ENCODE results near the gene MRPS33. TPM values are rescaled to one million over a fixed set of nuclear protein-coding genes. Genes with fewer than 3 reads are reported as not detected.

MRPS33 gene
- total RNA-seq (10 to 100 TPM; 21.0 to 23.4 TPM), polyA plus RNA-seq (10 to 100 TPM; 36.8 to 72.5 TPM)
- long read RNA-seq, donor 1, full-length matches to known transcripts: 5 of 6 reads
- long read RNA-seq, donor 1, partial matches to known transcripts: 0 of 6 reads
- long read RNA-seq, donor 1, other reads (novel, unspliced or antisense): 1 of 6 reads
- long read RNA-seq, donor 2, full-length matches to known transcripts: 7 of 8 reads
- long read RNA-seq, donor 2, partial matches to known transcripts: 0 of 8 reads
- long read RNA-seq, donor 2, other reads (novel, unspliced or antisense): 1 of 8 reads

GRCh38 chr7:141014524-141015395, at the start of gene MRPS33:
TSS of gene MRPS33 (minus strand) at chr7:141014952. CDS start at chr7:141010633, 4,319 bp downstream.
- peak; percentile 97 for DNase-seq
- Histone ChIP-seq H3K27ac (ENCODE audit: low read depth in 1 of 2, low read length in 2 of 2) (peak within 1 kb of the TSS in 1 of 2 donors; percentile 60), H3K4me1 (ENCODE audit: control insufficient read depth in 1 of 2, insufficient read depth in 2 of 2, low read length in 2 of 2) (peaks cover 0 to 2% of the 10 kb centered on the region in 2 donors), H3K9me3 (ENCODE audit: control insufficient read depth, low read length) (peaks cover 2% of the 10 kb centered on the region), H3K36me3 (ENCODE audit: control insufficient read depth in 1 of 2, insufficient read depth in 2 of 2, low read length in 1 of 2) (no peaks in the 10 kb centered on the region), H3K27me3 (ENCODE audit: control insufficient read depth in 1 of 2, insufficient read depth in 2 of 2, low read length in 1 of 2) (no peaks in the 10 kb centered on the region), H3K4me3 (ENCODE audit: low read length in 2 of 2) (peak within 1 kb of the TSS; percentile 63 to 89)
- peak; percentile 100 for ATAC-seq (ENCODE audit: low FRiP score)
- intact Hi-C loops (cut with DNase I): loop anchor here (5.0 to 10.0 kb wide), 4 partner anchors 90 to 720 kb away; partner anchors contain the start of genes ADCK2 (in 1 of the 2), BRAF (in 1 of the 2), MKRN1 (in 1 of the 2) and SSBP1 (in 1 of the 2)
- WGBS, 2 donors: 0% methylated on average over 47 of the region's 47 CpGs

- ATAC-seq (ENCODE audit: low FRiP score): no peak
- Histone ChIP-seq H3K27ac (ENCODE audit: low read depth in 1 of 2, low read length in 2 of 2) (no peak overlapping the region), H3K4me3 (ENCODE audit: low read length in 2 of 2) (no peak overlapping the region), H3K9me3 (ENCODE audit: control insufficient read depth, low read length) (peaks cover 5% of the 10 kb centered on the region), H3K4me1 (ENCODE audit: control insufficient read depth in 1 of 2, insufficient read depth in 2 of 2, low read length in 2 of 2) (no peaks in the 10 kb centered on the region), H3K36me3 (ENCODE audit: control insufficient read depth in 1 of 2, insufficient read depth in 2 of 2, low read length in 1 of 2) (no peaks in the 10 kb centered on the region), H3K27me3 (ENCODE audit: control insufficient read depth in 1 of 2, insufficient read depth in 2 of 2, low read length in 1 of 2) (no peaks in the 10 kb centered on the region)
- no peak for DNase-seq
- intact Hi-C loops (cut with DNase I): no loop called here
- WGBS, 2 donors: 78 to 87% methylated on average over 3 of the region's 3 CpGs
Observed at GRCh38 chr7:141057788-141058187, 43.0 kb upstream of the MRPS33 start.

GRCh38 chr7:141055146-141055545, 40.4 kb upstream of the MRPS33 start:
- no peaks in the 10 kb centered on the region for H3K27me3 ChIP-seq (ENCODE audit: control insufficient read depth in 1 of 2, insufficient read depth in 2 of 2, low read length in 1 of 2)
- no peaks in the 10 kb centered on the region for H3K36me3 ChIP-seq (ENCODE audit: control insufficient read depth in 1 of 2, insufficient read depth in 2 of 2, low read length in 1 of 2)
- peaks cover 7% of the 10 kb centered on the region for H3K9me3 ChIP-seq (ENCODE audit: control insufficient read depth, low read length)
- ATAC-seq (ENCODE audit: low FRiP score): no peak
- no peaks in the 10 kb centered on the region for H3K4me1 ChIP-seq (ENCODE audit: control insufficient read depth in 1 of 2, insufficient read depth in 2 of 2, low read length in 2 of 2)
- H3K4me3 ChIP-seq (ENCODE audit: low read length in 2 of 2): no peak overlapping the region
- DNase-seq: no peak
- 79 to 83% methylated on average over 4 of the region's 4 CpGs for WGBS, 2 donors
- no peak overlapping the region for H3K27ac ChIP-seq (ENCODE audit: low read depth in 1 of 2, low read length in 2 of 2)
- intact Hi-C loops (cut with DNase I): no loop called here

GRCh38 chr7:141053626-141054025, 38.9 kb upstream of the MRPS33 start:
- Histone ChIP-seq H3K27me3 (ENCODE audit: control insufficient read depth in 1 of 2, insufficient read depth in 2 of 2, low read length in 1 of 2) (no peaks in the 10 kb centered on the region), H3K36me3 (ENCODE audit: control insufficient read depth in 1 of 2, insufficient read depth in 2 of 2, low read length in 1 of 2) (no peaks in the 10 kb centered on the region), H3K27ac (ENCODE audit: low read depth in 1 of 2, low read length in 2 of 2) (no peak overlapping the region), H3K4me3 (ENCODE audit: low read length in 2 of 2) (no peak overlapping the region), H3K9me3 (ENCODE audit: control insufficient read depth, low read length) (peaks cover 7% of the 10 kb centered on the region), H3K4me1 (ENCODE audit: control insufficient read depth in 1 of 2, insufficient read depth in 2 of 2, low read length in 2 of 2) (no peaks in the 10 kb centered on the region)
- 34 to 42% methylated on average over 9 of the region's 9 CpGs for WGBS, 2 donors
- ATAC-seq (ENCODE audit: low FRiP score) (no peak), DNase-seq (no peak)
- intact Hi-C loops (cut with DNase I): no loop called here

- ATAC-seq (ENCODE audit: low FRiP score): no peak
- intact Hi-C loops (cut with DNase I): no loop called here
- WGBS, 2 donors: 73 to 77% methylated on average over 7 of the region's 7 CpGs
Observed at GRCh38 chr7:141045842-141046620, 31.3 kb upstream of the MRPS33 start.

GRCh38 chr7:141045126-141045841, 30.5 kb upstream of the MRPS33 start:
- no peaks in the 10 kb centered on the region for H3K27me3 ChIP-seq (ENCODE audit: control insufficient read depth in 1 of 2, insufficient read depth in 2 of 2, low read length in 1 of 2)
- H3K36me3 ChIP-seq (ENCODE audit: control insufficient read depth in 1 of 2, insufficient read depth in 2 of 2, low read length in 1 of 2): no peaks in the 10 kb centered on the region
- WGBS, 2 donors: 40 to 51% methylated on average over 7 of the region's 7 CpGs
- no peak for ATAC-seq (ENCODE audit: low FRiP score)
- H3K4me1 ChIP-seq (ENCODE audit: control insufficient read depth in 1 of 2, insufficient read depth in 2 of 2, low read length in 2 of 2): no peaks in the 10 kb centered on the region
- no peak overlapping the region for H3K27ac ChIP-seq (ENCODE audit: low read depth in 1 of 2, low read length in 2 of 2)
- intact Hi-C loops (cut with DNase I): no loop called here
- H3K9me3 ChIP-seq (ENCODE audit: control insufficient read depth, low read length): no peaks in the 10 kb centered on the region
- DNase-seq: no peak
- no peak overlapping the region for H3K4me3 ChIP-seq (ENCODE audit: low read length in 2 of 2)

More at GRCh38 chr7:141045842-141046620, 31.3 kb upstream of the MRPS33 start:
- Histone ChIP-seq H3K4me1 (ENCODE audit: control insufficient read depth in 1 of 2, insufficient read depth in 2 of 2, low read length in 2 of 2) (no peaks in the 10 kb centered on the region), H3K27me3 (ENCODE audit: control insufficient read depth in 1 of 2, insufficient read depth in 2 of 2, low read length in 1 of 2) (no peaks in the 10 kb centered on the region), H3K9me3 (ENCODE audit: control insufficient read depth, low read length) (no peaks in the 10 kb centered on the region), H3K4me3 (ENCODE audit: low read length in 2 of 2) (no peak overlapping the region), H3K36me3 (ENCODE audit: control insufficient read depth in 1 of 2, insufficient read depth in 2 of 2, low read length in 1 of 2) (no peaks in the 10 kb centered on the region), H3K27ac (ENCODE audit: low read depth in 1 of 2, low read length in 2 of 2) (no peak overlapping the region)
- no peak for DNase-seq

- no peak overlapping the region for H3K27ac ChIP-seq (ENCODE audit: low read depth in 1 of 2, low read length in 2 of 2)
- intact Hi-C loops (cut with DNase I): no loop called here
- no peaks in the 10 kb centered on the region for H3K36me3 ChIP-seq (ENCODE audit: control insufficient read depth in 1 of 2, insufficient read depth in 2 of 2, low read length in 1 of 2)
- WGBS, 2 donors: 61 to 69% methylated on average over 4 of the region's 4 CpGs
- no peaks in the 10 kb centered on the region for H3K4me1 ChIP-seq (ENCODE audit: control insufficient read depth in 1 of 2, insufficient read depth in 2 of 2, low read length in 2 of 2)
- no peak overlapping the region for H3K4me3 ChIP-seq (ENCODE audit: low read length in 2 of 2)
- H3K27me3 ChIP-seq (ENCODE audit: control insufficient read depth in 1 of 2, insufficient read depth in 2 of 2, low read length in 1 of 2): no peaks in the 10 kb centered on the region
- DNase-seq: no peak
- H3K9me3 ChIP-seq (ENCODE audit: control insufficient read depth, low read length): no peaks in the 10 kb centered on the region
- no peak for ATAC-seq (ENCODE audit: low FRiP score)
Observed at GRCh38 chr7:141043616-141044015, 28.9 kb upstream of the MRPS33 start.
